K562 (cell line): ENCODE data around the gene POLR3G. TPM values are rescaled to one million over a fixed set of nuclear protein-coding genes. Genes with fewer than 3 reads are reported as not detected.
A peak's percentile ranks its signal among the peaks of the same experiment; 100 is the strongest.

Experiments
- ATAC-seq: fragments of 200-7000 bp; cut with Tn5 transposase; 3 replicates; pipeline ENCODE4 v1.9.1; 2020; ENCODE audit warnings: moderate library complexity
- BruUV-seq: library from RNA; stranded (reverse); fragments of 400-500 nt; replicated peaks from 2 replicates; lab custom pipeline; 2021; lab: Mats Ljungman, UMichigan
- CTCF ChIA-PET: fragments of 300-600 bp; formaldehyde crosslinking; extraction: SDS; loops from one replicate; lab custom pipeline; 2021; ENCODE audit warnings: low intra/inter-chr PET ratio; lab: Yijun Ruan, JAX
- POLR2A ChIA-PET: fragments of 300-600, 350-650 bp; sonication (Branson Sonifier 250); formaldehyde crosslinking; extraction: SDS; loops from one replicate; lab custom pipeline; 2021; ENCODE audit warnings: antibody characterized with exemption, inconsistent platforms; lab: Yijun Ruan, JAX
- DNase-seq, 4 experiments: peaks; one replicate each; pipeline versions ENCODE4 v3.0.0 to v3.0.0-alpha.2; 2011 to 2018; ENCODE audit warnings: low spot score in 3 of 4, mixed read lengths in 3 of 4; ENCODE audit errors: extremely low read depth in 1 of 4
- FAIRE-seq: peaks from 2 replicates; lab custom pipeline; 2011; peaks lifted over from hg19 to GRCh38; lab: Jason Lieb, UNC
- H2AFZ ChIP-seq: 2 replicates; pipeline ENCODE4 v1.6.0; 2011; ENCODE audit warnings: low read depth, low read length, control low read depth, inconsistent platforms
- H3K27ac ChIP-seq: fragments of 200-600 bp; 3 replicates; pipeline ENCODE4 v1.8.0; 2011; ENCODE audit warnings: low read depth, mild to moderate bottlenecking, control low read depth, inconsistent platforms, low read length, moderate library complexity, mixed read lengths; ENCODE audit errors: extremely low read depth
- H3K27me3 ChIP-seq, 2 experiments: fragments of 300-600 bp in 1 of 2; 2 replicates in 1 of 2; 3 replicates in 1 of 2; pipeline versions ENCODE4 v1.6.0 to v1.8.0; 2011; ENCODE audit warnings: inconsistent platforms in 2 of 2, low read length in 2 of 2, mild to moderate bottlenecking in 1 of 2, mixed read lengths in 1 of 2, moderate library complexity in 1 of 2; ENCODE audit not compliant: control insufficient read depth in 2 of 2, insufficient read depth in 2 of 2
- H3K36me3 ChIP-seq: fragments of 300-600 bp; 3 replicates; pipeline ENCODE4 v1.8.0; 2011; ENCODE audit warnings: mild to moderate bottlenecking, low read length, inconsistent platforms; ENCODE audit not compliant: control insufficient read depth, insufficient read depth
- H3K4me1 ChIP-seq, 2 experiments: fragments of 200-600 bp in 1 of 2; replicated peaks in 1 of 2; 2 replicates in 1 of 2; 3 replicates in 1 of 2; pipeline versions ENCODE4 v1.5.1 to v1.8.0; 2011; ENCODE audit warnings: inconsistent platforms in 2 of 2, low read length in 2 of 2, mild to moderate bottlenecking in 1 of 2, mixed read lengths in 1 of 2, moderate library complexity in 1 of 2; ENCODE audit not compliant: control insufficient read depth in 2 of 2, insufficient read depth in 2 of 2
- H3K4me2 ChIP-seq: 2 replicates; pipeline ENCODE4 v1.6.1; 2011; ENCODE audit warnings: low read length, control low read depth, inconsistent platforms, mixed read lengths; ENCODE audit not compliant: insufficient read depth
- H3K4me3 ChIP-seq: fragments of 200-600 bp; sonication (generic), shearing (Covaris generic); 2 replicates; pipeline ENCODE4 v1.5.1; 2016; ENCODE audit warnings: control low read depth, inconsistent platforms
- H3K79me2 ChIP-seq: fragments of 200-600 bp; 3 replicates; pipeline ENCODE4 v1.8.0; 2011; ENCODE audit warnings: low read length, inconsistent platforms; ENCODE audit not compliant: control insufficient read depth, insufficient read depth
- H3K9ac ChIP-seq, 2 experiments: 2 replicates each; pipeline versions ENCODE4 v1.6.0 to v1.6.1; 2011; ENCODE audit warnings: low read depth in 2 of 2, low read length in 2 of 2, control low read depth in 1 of 2, inconsistent platforms in 1 of 2, mild to moderate bottlenecking in 1 of 2, mixed read lengths in 1 of 2; ENCODE audit not compliant: insufficient read depth in 1 of 2
- H3K9me1 ChIP-seq: one replicate; pipeline ENCODE4 v1.6.0; 2011; ENCODE audit warnings: inconsistent platforms, mild to moderate bottlenecking, low read length, moderate library complexity; ENCODE audit not compliant: control insufficient read depth, insufficient read depth
- H3K9me3 ChIP-seq: replicated peaks from 2 replicates; pipeline ENCODE4 v1.5.1; 2011; ENCODE audit warnings: low read depth, low read length, inconsistent platforms; ENCODE audit not compliant: control insufficient read depth, insufficient read depth
- H4K20me1 ChIP-seq: replicated peaks from 2 replicates; pipeline ENCODE4 v1.6.1; 2011; ENCODE audit warnings: low read length, inconsistent platforms, mixed read lengths; ENCODE audit not compliant: control insufficient read depth, insufficient read depth
- CHD1 ChIP-seq: fragments of 200-600 bp; sonication (generic); IDR thresholded peaks from one replicate; pipeline ENCODE4 v1.6.1; 2012; ENCODE audit warnings: mild to moderate bottlenecking, moderate library complexity, low read length, inconsistent platforms
- FOXK2 ChIP-seq, 2 experiments: fragments of 450-650 bp; IDR thresholded peaks in 1 of 2; conservative IDR thresholded peaks in 1 of 2; 2 replicates each; pipeline ENCODE4 v1.6.1; 2016; ENCODE audit warnings: low read depth in 2 of 2, mild to moderate bottlenecking in 1 of 2
- LARP7 ChIP-seq: fragments of 450-650 bp; IDR thresholded peaks from 2 replicates; pipeline ENCODE4 v1.6.1; 2016
- MEIS2 ChIP-seq: fragments of 450-650 bp; IDR thresholded peaks from 2 replicates; pipeline ENCODE4 v1.6.1; 2014; ENCODE audit warnings: mild to moderate bottlenecking; ENCODE audit not compliant: partially characterized antibody
- NFIC ChIP-seq: fragments of 450-650 bp; IDR thresholded peaks from 2 replicates; pipeline ENCODE4 v1.6.1; 2017; ENCODE audit warnings: mild to moderate bottlenecking, inconsistent platforms
- NFIX ChIP-seq: fragments of 250-450 bp; sonication (Bioruptor Pico); IDR thresholded peaks from 2 replicates; pipeline ENCODE4 v1.4.0; 2020; ENCODE audit warnings: low read depth, mild to moderate bottlenecking, moderate library complexity
- POLR2G ChIP-seq: fragments of 200-400 bp; formaldehyde crosslinking; IDR thresholded peaks from 2 replicates; pipeline ENCODE4 v1.6.1; 2017; ENCODE audit warnings: low read depth, mild to moderate bottlenecking, antibody characterized with exemption, low read length, moderate library complexity
- ZNF146 ChIP-seq: IDR thresholded peaks from one replicate; pipeline ENCODE4 v1.6.1; 2018; ENCODE audit warnings: missing compliant biosample characterization; ENCODE audit not compliant: unreplicated experiment
- WGBS: fragments of 100-300 bp; shearing (Covaris generic); methylation state at CpG from one replicate; pipeline ENCODE4 v1.1.6; 2016; ENCODE audit warnings: low coverage, mixed read lengths; ENCODE audit not compliant: insufficient coverage; ENCODE audit errors: missing lambda C conversion rate; 5-methylcytosine and 5-hydroxymethylcytosine counted together
- in situ Hi-C: fragments of 300-500 bp; cut with MboI; formaldehyde crosslinking; loops from 4 replicates; pipeline ENCODE4 v1.15.0; 2018; ENCODE audit warnings: inconsistent platforms, mixed read lengths
- intact Hi-C: fragments of 100-400 bp; cut with micrococcal nuclease; formaldehyde crosslinking; loops from 2 replicates; pipeline ENCODE4 v1.14.2; 2022
- polyA plus RNA-seq, 8 experiments: library from polyadenylated mRNA; depleted of rRNA in 4 of 8; stranded (reverse) in 5 of 8; unstranded in 3 of 8; fragments of >200 nt; fragmentation: Nextera tagmentation in 2 of 8; fragmentation: Illumina TruSeq in 1 of 8; extraction: Ambion mirVana in 2 of 8; extraction: Trizol in 1 of 8; gene quantifications; 2 replicates each; pipeline versions ENCODE4 v1.2.1 to v1.2.3, GENCODE V29; 2011 to 2014; ENCODE audit warnings: inconsistent platforms in 1 of 8, missing spikeins in 1 of 8
- total RNA-seq, 7 experiments: library from RNA; depleted of rRNA in 6 of 7; stranded (reverse); fragments of >200 nt in 6 of 7; fragmentation: Illumina TruSeq in 2 of 7; extraction: Trizol in 2 of 7; gene quantifications; 2 replicates each; pipeline versions ENCODE4 v1.2.1 to v1.2.3, GENCODE V29; 2011 to 2021; ENCODE audit warnings: low replicate concordance in 1 of 7
- TF ChIP-seq, protein P1 (sequence below), 2 experiments: IDR thresholded peaks in 1 of 2; conservative IDR thresholded peaks in 1 of 2; 2 replicates each; pipeline ENCODE4 v1.6.1; 2016; ENCODE audit warnings: low read depth in 2 of 2, mild to moderate bottlenecking in 1 of 2, missing compliant biosample characterization in 1 of 2, missing genetic modification characterization in 1 of 2, moderate library complexity in 1 of 2
- TF ChIP-seq, protein P2 (sequence below): fragments of 450-650 bp; IDR thresholded peaks from 2 replicates; pipeline ENCODE4 v1.6.1; 2016

The POLR3G gene
- total and polyA plus RNA-seq, 9 of the 15 experiments (the other 6 are each of a cell fraction or from before 2014, with no cell fraction given), result 39.0 to 111 (median 59.0) TPM

DNA sequence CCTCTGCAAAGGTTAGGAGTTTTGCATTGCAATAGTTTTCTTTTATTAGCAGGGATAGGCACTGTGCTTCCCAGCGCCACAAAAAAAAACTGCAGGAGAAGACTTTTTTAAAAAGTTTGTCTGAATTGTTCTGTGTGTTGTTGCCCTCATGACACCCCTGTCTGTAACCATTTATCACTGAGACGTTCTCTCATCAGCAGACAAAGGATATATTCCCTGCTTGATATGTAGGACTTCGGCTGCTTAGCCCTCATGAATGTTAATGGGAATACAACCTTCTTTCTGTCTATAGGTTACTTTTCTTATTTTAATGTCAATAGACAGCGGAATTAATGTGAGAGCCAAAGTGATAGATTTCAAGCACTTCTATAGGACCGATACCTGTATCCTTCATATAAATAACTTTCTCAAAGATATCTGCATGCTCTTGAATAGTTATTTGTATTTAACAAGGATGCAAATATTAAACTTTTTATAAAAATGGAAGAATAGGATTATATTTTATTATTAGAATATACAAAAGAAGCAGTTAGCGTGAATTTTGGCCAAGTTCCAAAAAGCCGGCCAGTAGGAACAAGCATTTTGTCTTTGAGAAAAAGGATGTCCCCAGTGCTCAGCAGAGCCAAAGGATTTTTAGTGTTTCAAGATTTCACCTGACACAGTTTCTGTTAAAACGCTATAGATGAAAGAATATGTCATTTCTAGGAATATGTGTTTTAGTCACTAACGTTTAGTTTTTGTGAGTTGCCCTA, 56.2 kb downstream of the POLR3G start:
- H2AFZ ChIP-seq, result peak overlapping the region; percentile 99
- CTCF ChIA-PET, result interaction anchor here (0.6 to 2.9 kb wide), 2 partner anchors 91 to 178 kb away, joined by 3 to 22 read pairs; no protein-coding TSS in a partner anchor
- no peaks in the 10 kb centered on the region for H3K27me3 ChIP-seq
- no peak for FAIRE-seq
- H3K4me1 ChIP-seq, result peaks cover 4 to 18% of the 10 kb centered on the region in 2 experiments; a peak in 4 of 5 replicates
- POLR2A ChIA-PET, result interaction anchor here (0.8 to 1.9 kb wide), 4 partner anchors 11 to 90 kb away, joined by 3 to 5 read pairs (median 4); no protein-coding TSS in a partner anchor
- H3K9me3 ChIP-seq, result no peaks in the 10 kb centered on the region
- H3K4me3 ChIP-seq, result peak overlapping the region; percentile 76
- peak overlapping the region; percentile 91 for H3K27ac ChIP-seq
- H3K9me1 ChIP-seq, result no peaks in the 10 kb centered on the region
- BruUV-seq, result no TSS peak
- H3K9ac ChIP-seq, result peak overlapping the region in 1 of 2 experiments; percentile 88; a peak in 2 of 4 replicates
- peak overlapping the region; percentile 99 for H3K4me2 ChIP-seq
- peaks cover 35% of the 10 kb centered on the region for H3K79me2 ChIP-seq
- in situ Hi-C loops, result no loop called here
- TF ChIP-seq CHD1, result no peak
- TF ChIP-seq, protein P1, sequence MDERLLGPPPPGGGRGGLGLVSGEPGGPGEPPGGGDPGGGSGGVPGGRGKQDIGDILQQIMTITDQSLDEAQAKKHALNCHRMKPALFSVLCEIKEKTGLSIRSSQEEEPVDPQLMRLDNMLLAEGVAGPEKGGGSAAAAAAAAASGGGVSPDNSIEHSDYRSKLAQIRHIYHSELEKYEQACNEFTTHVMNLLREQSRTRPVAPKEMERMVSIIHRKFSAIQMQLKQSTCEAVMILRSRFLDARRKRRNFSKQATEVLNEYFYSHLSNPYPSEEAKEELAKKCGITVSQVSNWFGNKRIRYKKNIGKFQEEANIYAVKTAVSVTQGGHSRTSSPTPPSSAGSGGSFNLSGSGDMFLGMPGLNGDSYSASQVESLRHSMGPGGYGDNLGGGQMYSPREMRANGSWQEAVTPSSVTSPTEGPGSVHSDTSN (CRISPR knock-in tag; IDR thresholded peaks at IDR 0.05; ENCODE audit: low read depth), result no peak
- TF ChIP-seq, protein P1 (tag; conservative IDR thresholded peaks at IDR 0.05; ENCODE audit: low read depth), result peak; percentile 38; the same call in 1 of the 2 replicates
- TF ChIP-seq MEIS2, result peak; percentile 62
- no peak for TF ChIP-seq ZNF146
- TF ChIP-seq, protein P2, sequence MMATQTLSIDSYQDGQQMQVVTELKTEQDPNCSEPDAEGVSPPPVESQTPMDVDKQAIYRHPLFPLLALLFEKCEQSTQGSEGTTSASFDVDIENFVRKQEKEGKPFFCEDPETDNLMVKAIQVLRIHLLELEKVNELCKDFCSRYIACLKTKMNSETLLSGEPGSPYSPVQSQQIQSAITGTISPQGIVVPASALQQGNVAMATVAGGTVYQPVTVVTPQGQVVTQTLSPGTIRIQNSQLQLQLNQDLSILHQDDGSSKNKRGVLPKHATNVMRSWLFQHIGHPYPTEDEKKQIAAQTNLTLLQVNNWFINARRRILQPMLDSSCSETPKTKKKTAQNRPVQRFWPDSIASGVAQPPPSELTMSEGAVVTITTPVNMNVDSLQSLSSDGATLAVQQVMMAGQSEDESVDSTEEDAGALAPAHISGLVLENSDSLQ, result peak; percentile 38; the same call in 1 of the 2 replicates
- TF ChIP-seq NFIX, result peak; percentile 65
- no peak for TF ChIP-seq POLR2G
- TF ChIP-seq LARP7, result no peak
- no peak for TF ChIP-seq FOXK2 (conservative IDR thresholded peaks at IDR 0.05 in 1 of 2, IDR thresholded peaks at IDR 0.05 in 1 of 2; ENCODE audit: low read depth in 2 of 2)
- peak; percentile 95 for TF ChIP-seq NFIC
- TF ChIP-seq, all 486 proteins: peak for 5
- 29% methylated on average over 9 of the region's 9 CpGs for WGBS
- intact Hi-C loops, result loop anchor here (1.0 to 10.0 kb wide), 5 partner anchors 56 to 326 kb away; no protein-coding TSS in a partner anchor
- no peaks in the 10 kb centered on the region for H4K20me1 ChIP-seq
- peaks cover 17% of the 10 kb centered on the region; the same call in 2 of the 3 replicates for H3K36me3 ChIP-seq
- DNase-seq (peak in 2 of 4 experiments; percentile 27 to 51), ATAC-seq (no peak)
